Stimulated activated CD8-positive, alpha-beta memory T cell treated with anti-CD3 and anti-CD28 coated beads, Interleukin-4, amount 100 ng/mL, for 24 hours (primary cell): Measurements from ENCODE around the gene FAT1.
"Not testable (repeated sequence)": the region's sequence is repeated elsewhere in the genome, so short reads cannot be mapped to it uniquely, and the experiment has no call there.

ENCODE experiments used
- DNase-seq: peaks from one replicate; pipeline ENCODE4 v3.0.0-alpha.2; 2020; ENCODE audit warnings: low read depth

Gene FAT1

DNA sequence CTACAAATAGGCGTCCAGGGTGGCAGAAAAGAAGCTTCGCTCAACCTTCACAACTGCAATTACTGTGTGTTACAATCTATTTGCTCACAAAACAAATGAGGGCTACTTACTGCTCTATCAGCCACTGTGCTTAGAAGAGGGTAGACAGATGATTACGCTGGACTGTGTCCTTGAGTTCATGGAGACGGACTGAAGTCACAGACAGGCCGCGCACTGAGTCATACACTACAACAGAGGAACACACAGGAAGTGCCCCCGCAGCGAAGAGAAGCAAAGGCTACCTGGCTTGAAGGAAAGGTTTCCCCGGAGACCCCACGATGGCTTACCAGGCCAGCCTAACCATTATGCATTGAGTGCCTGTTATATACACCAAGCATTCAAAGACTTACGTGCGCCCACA, 25.6 kb downstream of the FAT1 start:
- DNase-seq, result no peak

DNA sequence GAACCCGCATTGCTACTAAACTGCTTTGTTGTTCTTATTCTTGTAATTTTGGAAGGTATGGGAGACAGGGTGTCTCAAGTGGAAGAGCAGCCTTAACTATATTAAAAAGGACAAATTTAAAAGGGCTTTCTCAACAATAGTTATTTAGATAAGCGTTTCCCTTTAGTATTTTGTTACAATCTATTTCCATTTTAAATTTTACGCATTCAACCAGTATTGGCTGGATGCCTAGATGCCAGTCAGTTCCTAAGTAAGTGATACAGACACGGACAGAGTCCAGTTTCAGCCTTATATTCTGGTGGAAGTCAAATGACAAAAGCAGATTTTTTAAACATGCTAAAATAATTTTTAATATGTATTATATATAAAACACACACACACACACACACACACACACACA, 28.3 kb downstream of the FAT1 start:
- DNase-seq, result no peak

DNA sequence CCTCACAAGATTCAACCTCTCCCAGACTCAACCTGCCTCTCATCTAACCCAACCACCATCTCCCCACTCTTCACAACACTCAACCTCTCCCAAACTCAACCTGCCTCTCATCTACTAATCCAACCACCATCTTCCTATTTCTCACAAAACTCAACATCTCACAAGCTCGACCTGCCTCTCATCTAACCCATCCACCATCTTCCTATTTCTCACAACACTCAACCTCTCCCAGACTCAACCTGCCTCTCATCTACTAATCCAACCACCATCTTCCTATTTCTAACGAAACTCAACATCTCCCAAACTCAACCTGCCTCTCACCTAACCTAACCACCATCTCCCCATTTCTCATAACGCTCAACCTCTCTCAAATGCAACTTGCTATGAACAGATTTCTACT, 29.8 kb downstream of the FAT1 start:
- no peak for DNase-seq

DNA sequence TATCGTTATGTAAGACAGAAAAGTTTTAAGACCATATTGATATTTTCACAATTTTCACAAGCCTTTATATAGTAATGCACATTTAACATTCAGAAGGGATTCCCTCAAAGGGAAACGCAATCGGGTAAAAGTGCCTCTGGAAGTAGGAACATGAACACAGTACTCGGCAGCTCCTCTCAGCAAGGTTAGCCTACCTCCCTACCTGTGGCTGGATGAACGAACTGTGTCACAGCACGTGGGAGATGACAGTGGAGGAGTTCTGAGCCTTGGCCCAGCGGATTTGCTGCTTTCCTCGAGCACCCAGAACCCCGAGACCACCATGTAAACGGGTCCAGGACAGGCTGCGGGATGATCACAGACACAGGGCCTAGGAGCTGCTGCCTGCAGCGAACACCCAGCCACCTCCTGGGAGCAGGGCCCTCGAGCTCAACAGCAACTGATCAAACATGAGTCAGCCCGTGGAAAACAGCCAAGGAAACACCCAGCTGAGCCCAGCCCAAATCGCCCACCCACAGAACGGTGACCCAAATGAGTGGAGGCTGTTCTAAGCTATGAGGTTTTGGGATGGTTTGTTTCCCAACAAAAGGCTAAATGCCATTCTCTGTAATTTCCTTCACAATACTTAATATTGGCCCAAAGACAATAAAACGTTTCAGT, 30.4 kb downstream of the FAT1 start:
- no peak for DNase-seq

DNA sequence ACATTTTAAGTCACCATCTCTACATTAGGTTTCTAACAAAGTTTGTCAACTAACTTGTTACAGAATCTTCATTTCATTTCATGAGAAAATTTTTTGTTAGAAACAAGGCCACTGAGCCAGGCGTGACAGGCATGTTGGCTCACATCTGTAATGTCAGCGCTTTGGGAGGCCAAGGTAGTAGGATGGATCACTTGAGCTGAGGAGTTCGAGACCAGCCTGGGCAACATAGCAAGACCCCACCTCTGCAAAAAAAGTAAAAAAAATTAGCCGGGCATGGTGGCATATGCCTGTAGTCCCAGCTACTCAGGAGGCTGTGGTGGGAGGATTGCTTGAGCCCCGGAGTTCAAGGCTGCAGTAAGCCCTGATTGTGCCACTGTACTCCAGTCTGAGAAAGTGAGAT, 32.3 kb downstream of the FAT1 start:
- DNase-seq, result no peak

DNA sequence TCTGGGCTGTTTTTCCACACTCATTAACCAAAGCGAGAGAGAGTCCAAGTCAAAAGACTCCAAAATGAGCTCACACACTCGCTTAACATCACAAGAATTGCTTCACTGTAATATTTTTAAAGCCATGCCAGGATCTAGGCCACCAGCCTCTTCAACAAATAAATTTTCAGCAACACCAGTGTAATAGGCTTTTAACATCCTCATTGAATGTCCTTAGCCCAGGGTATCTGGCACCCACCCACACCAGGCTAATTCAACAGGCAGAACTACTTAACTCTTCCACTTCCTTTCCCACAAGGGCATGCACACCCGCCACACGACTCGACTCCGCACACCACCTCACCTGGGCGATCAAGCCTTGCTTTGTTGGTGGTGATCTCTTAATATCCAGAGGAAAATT, 34.2 kb downstream of the FAT1 start:
- DNase-seq, result no peak

DNA sequence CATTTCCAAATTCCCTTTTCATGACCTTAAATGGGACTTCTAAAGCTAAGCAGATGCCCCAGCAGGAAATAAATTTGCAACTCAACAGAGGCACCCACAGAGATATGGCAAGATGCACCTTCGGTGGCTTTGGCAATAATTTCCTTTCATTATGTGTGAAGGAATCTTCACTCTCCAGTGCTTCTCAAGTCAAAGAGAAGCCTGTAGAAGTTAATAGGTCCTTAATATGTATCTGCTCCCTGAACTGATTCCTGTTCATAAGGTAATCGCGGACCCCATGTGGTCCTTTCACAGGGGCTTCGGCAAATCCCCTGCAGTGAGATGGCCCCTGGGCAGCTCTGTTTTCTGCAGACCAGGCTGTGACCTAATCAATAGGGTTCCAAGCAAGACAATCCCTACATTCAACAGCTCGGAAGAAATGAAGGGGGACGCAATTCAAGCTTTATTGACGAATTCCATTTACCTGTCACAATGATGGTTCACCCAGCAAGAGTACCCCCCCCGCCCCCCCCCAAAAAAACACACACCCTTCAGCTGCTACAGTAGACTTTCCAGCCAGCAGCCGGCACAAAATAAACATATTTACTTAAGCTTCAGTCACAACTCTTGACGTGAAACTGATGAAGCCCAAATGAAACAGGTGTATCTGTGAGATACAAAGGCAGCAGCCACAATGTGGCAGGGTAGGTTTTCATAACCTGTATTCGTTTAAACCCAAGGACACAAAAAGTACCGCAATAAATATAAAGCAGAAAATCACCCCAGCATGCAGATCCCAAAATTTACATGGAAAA, 35.3 kb downstream of the FAT1 start:
- no peak for DNase-seq

DNA sequence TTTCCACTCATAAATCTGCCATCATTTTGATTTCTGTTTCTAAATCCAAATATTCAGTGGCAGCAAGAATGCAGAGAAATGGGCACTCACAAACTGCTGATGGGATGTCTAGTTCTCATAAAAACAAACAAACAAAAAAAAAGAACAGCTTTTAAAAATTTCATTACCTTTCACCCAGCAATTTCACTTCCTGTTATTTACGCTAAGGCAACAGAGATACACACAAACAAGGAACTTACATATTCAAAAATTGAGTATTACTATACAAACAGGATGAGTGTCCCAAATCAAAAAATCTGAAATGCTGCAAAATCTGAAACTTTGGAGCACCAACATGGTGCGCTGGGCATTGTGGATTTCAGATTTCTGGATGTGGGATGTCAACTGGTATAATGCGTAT, 36.4 kb downstream of the FAT1 start:
- no peak for DNase-seq

DNA sequence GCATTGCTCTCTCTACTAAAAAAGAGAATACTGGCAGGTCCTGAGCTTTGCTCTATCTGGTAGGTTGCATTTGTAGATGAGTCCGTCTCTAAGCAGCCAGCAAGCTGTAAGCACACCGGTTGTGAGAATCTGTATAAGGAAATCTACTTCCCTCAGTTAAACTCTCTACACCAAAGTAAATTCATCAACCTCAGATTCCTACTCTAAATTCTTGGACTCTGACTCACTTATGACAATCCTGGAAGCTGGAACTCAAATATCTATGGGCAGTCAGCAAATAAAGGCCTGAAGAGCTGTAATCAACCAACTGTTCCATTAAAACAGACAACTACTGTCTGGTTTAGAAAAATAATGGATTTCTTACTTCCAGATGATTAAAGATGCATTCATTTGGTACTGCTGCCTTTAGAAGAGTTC, 37.9 kb downstream of the FAT1 start:
- DNase-seq, result no peak

DNA sequence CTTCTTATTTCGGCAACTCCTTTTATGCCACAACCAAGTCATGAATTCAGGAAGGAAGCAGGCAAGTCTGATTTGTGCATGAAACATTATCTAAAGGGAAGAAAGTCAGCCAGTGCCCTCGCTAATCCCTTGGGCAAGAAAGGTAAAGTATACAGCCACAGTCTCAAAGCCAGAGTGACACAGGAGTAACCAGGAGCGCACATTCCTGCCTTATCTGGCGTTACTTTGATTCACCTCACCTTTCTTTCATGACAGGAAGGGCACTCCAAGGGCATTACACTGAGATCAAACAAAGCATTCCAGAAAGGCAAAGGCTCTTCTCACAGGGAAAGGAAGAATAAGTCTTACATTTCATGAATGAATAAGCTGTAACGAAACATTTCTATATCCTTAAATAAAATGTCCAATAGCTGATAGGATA, 38.8 kb downstream of the FAT1 start:
- no peak for DNase-seq

DNA sequence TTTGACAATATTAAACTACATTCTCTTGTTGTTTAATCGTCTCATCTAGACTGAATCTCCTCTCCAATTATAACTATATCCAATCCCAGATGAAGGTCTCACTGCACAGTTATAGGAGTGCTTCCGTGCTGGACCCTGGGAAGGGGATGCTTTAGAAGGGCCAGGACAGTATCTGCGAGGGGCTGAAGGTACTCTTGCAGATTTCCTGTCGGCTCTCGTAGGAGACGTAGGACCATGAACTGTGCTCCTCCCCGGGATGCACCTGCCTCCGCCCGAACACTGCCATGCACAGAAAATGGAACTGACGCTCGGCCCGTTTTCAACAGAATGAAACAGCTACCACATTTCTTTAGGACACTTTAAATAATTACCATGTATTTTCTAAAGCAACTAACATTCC, 39.4 kb downstream of the FAT1 start:
- DNase-seq, result no peak

DNA sequence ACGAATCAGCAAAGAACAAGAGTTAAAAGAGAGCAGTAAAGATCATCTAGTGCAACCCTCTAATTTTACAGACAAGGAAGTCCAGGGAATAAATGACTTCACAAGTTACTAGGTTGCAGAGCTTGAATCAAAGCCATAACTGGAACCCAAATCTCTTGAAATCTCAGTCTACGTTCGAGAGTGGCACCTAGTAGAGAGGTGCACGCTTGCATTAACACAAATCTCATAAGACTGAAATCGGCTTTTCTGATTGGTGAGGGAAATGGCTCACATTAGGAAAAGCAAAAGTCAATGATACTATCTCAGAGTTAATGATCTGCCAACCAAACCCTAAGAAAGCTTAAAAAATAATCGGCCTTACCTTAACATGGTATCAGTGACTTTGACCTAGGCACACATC, 43.0 kb downstream of the FAT1 start:
- no peak for DNase-seq

DNA sequence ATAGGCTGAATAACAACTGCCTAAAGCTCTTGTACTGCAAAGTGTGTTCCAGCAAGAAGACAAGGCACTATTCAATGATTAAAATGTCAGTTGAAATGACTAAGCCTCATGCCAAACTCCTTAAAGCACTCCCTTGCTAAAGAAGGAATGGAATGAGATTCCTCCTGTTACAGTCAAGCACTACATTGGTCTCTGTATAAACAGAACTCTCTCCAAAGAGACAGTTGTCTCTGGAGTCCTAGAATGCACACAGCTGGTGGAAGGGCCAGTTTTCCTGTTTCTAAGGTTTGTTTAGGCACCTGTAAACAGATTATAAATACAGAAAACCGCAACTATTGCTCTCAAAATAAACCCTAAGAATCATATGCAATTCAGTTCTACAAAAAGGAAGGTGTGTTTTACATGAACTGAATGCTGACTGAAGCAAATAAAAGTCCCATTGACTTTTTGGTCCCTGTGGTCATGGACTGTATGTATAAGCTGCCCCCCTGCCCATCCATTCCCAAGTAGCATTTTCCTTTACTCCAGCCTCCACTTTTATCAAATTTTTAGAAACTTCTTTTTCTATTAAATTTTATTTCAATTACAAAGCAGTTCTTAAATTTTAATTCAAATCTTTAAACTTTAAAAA, 47.0 kb downstream of the FAT1 start:
- DNase-seq, result no peak

DNA sequence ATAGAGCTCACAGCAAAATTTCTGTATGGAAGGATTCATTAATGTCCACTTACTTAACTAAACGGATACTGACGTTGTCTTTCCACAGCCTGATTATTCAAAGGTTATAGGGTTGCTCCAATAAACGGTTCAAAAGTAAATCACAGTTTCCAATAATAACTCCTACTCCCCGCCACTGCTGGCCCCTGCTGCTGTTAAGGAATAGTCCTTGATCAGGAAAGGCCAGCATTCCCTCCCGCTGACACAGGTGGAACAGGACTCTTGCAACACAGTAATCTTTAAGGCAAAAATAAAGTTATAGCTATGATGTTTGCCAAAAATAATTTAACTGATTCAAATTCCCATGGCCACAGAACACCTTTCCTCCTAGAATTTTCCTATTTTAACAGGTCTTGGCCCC, 53.9 kb downstream of the FAT1 start:
- no peak for DNase-seq

DNA sequence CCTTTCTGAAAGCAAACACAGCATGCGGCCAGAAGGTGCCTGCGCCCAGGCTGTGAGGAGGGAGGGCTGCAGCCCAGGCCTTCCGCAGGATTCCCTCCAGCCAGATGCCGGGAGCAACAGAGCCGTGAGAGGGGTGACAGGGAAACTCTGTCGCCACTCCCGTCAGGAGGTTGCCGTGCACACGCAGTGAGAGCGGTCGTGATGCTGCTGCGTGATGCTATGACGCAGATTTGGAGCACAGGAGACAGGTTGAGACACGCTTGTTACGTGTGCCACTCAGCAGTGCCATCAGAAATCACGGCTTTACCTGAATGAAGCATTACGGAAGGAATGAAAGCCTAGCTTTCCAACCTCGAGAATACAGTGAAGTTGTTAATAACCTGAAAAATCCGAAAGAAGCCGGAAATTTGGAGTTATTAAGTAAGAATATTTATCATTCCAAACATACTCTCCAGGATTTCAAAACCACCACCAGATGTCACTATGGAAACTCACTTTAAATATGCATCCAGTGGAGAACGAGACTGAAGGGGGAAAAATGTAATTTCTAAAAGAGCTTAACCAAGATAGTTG, 54.4 kb downstream of the FAT1 start:
- DNase-seq, result no peak

DNA sequence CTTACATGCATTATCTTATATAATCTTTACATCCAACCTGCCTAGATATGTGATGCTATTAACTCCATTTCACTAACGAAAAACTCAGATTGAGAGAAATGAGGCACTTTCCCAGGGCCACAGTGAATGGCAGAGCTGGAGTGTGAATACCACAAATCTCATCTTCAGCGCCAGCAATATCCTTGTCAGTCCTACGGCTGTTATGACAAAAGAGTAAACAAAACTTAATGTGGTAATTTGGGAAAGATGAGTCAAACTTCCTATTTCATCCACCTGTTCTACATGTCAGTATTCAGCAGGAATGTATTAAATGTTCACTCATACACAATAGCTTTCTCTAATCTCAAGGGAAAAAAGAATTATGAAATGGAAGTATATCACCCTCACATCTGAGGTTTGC, 56.9 kb downstream of the FAT1 start:
- DNase-seq, result no peak

DNA sequence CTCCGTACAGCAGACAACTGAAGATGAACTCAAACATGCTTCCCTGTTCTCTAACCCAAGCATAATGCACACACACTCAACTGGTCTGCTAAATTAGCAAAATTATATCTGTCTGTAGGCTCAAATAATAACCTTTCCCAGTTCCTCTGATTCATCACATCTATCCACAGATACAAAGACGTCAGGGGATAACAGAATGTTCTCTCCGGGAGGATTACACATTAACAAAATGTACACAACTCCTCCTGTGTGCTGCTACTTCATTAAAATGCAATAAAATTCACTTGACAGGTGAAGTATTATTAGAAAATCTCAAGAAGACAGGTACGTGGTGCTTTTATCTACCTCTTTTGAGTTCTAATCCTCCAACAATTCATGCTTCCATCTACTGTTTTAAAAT, 57.4 kb downstream of the FAT1 start:
- DNase-seq, result no peak

DNA sequence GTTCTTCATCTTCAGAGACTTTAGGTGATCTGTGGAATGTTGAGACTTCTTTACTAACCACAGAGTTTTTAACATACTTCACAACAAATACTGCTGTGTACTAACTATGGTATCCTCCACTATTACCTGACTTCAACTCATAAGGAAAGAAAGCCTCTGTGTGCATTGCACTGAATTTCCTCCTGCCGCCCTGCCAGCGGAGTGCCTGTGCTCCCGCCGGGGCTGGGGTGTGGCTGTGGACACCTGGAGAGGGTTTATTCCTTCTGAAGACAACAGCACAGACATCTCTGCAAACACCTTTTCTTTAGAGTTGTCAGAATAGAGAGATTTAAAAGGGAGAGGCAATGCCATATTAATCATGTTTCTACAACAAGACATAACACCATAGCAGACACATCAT, 63.3 kb downstream of the FAT1 start:
- no peak for DNase-seq

DNA sequence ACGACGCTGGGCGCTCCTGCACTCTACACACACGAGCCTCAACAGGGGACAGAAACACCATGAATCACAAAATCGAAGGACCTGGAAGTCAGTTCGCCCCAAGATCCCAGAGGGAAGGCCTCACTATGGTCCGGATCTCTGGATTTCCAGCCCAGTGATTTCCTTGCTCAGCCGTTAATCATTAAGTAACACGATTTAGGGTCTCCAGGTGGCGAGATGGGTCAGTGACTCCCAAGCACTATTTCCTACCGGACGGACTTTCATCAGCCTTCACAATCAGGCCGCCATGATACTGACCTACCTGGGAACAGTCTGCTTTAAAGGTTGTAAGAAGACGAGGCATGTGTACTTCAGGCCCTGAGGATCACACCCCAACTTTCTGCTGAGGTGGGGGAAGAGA, 63.7 kb downstream of the FAT1 start:
- no peak for DNase-seq

DNA sequence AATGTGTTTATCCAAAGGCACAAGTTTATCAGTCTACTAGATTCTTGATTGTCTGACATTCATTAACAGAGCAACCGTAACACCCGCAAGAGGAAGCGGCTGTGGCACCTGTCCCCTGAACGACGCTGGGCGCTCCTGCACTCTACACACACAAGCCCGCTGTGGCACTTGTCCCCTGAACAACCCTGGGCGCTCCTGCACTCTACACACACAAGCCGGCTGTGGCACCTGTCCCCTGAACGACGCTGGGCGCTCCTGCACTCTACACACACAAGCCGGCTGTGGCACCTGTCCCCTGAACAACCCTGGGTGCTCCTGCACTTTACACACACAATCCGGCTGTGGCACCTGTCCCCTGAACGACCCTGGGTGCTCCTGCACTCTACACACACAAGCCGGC, 64.2 kb downstream of the FAT1 start:
- DNase-seq, result not testable (repeated sequence)

DNA sequence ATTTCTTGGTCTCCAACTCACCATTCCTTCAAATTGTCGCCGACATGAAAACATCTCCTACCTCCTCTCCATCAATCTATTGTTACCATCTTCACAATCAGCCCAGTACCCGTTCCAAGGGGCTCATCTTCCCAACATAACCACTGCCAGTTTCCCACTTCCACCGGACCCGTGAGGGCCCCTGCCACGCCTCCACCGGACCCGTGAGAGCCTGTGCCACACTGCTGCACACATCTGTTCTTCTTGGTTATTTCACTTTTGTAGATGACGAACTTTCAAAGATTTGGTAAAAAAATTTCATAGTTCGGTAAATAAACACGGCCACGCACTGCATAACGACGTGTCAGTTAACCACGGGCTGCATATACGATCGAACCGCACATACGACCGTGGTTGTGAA, 65.0 kb downstream of the FAT1 start:
- no peak for DNase-seq

DNA sequence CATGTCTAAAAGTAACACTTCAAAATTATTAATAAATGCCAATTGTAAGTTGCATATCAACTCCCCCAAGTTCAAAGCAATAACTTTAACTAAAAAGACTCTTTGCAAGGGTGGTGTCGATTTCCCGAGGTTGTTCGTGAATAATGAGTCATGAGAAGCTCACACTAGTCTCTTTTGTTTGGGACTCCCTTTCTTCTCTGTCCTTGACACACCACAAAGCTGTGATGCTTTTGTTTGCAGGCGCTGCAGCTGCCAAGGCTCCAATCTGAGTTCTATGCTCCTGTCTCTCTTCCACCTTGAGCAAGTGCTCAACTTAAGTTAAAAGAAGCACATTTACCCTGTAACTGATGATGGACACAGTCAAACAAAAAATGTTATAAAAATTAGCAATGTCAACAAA, 65.9 kb downstream of the FAT1 start:
- DNase-seq, result no peak

DNA sequence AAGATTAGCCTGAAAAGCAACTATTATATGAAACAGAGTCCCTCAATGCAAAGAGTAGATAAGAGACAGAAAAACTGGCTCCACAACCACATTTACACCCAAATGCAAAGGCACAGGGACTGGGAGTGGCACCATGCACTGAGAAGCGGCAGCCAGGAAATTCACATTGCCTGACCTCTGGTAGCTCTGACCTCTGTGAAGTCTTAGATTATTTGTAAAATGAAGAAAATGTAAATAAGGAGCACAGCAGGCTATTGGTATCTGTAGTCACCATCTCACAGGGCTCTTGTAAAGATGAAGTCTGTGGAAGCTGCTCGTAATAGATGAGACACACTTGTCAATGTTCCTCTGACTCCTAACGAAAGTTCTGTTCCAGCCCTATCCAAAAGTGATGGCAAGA, 69.7 kb downstream of the FAT1 start:
- no peak for DNase-seq
